Liver (tissue), 9 donors: Measurements from ENCODE around the gene DIP2C. TPM values are rescaled to one million over a fixed set of nuclear protein-coding genes. Genes with fewer than 3 reads are reported as not detected.

Experiments
- DNase-seq: peaks from one replicate; pipeline ENCODE4 v3.0.0-alpha.2; 2017; ENCODE audit warnings: low spot score
- H3K27ac ChIP-seq, 2 donors: one replicate each; pipeline ENCODE4 v1.7.0; 2013; ENCODE audit warnings: inconsistent platforms in 2 of 2, low read length in 2 of 2, control low read depth in 1 of 2, low read depth in 1 of 2, mild to moderate bottlenecking in 1 of 2
- H3K27me3 ChIP-seq, 4 donors: one replicate each; pipeline versions ENCODE4 v1.6.1 to v1.7.0; 2013; ENCODE audit warnings: low read length in 3 of 4, inconsistent platforms in 1 of 4, mild to moderate bottlenecking in 1 of 4, moderate library complexity in 1 of 4; ENCODE audit not compliant: control insufficient read depth in 4 of 4, insufficient read depth in 4 of 4
- H3K36me3 ChIP-seq, 4 donors: one replicate each; pipeline versions ENCODE4 v1.6.1 to v1.7.0; 2013; ENCODE audit warnings: low read length in 3 of 4, mild to moderate bottlenecking in 3 of 4, low read depth in 1 of 4, moderate library complexity in 1 of 4; ENCODE audit not compliant: control insufficient read depth in 4 of 4, insufficient read depth in 3 of 4
- H3K4me1 ChIP-seq, 4 donors: one replicate each; pipeline versions ENCODE4 v1.6.1 to v1.7.0; 2013; ENCODE audit warnings: low read length in 3 of 4, mild to moderate bottlenecking in 3 of 4, moderate library complexity in 1 of 4; ENCODE audit not compliant: control insufficient read depth in 4 of 4, insufficient read depth in 4 of 4
- H3K4me3 ChIP-seq, 3 donors: one replicate each; pipeline versions ENCODE4 v1.6.1 to v1.7.0; 2013; ENCODE audit warnings: low read length in 3 of 3, control low read depth in 1 of 3, low read depth in 1 of 3, mild to moderate bottlenecking in 1 of 3
- H3K9ac ChIP-seq, 2 donors: one replicate each; pipeline ENCODE4 v1.7.0; 2013; ENCODE audit warnings: low read length in 2 of 2, mild to moderate bottlenecking in 2 of 2, moderate library complexity in 2 of 2, control low read depth in 1 of 2, low read depth in 1 of 2
- H3K9me3 ChIP-seq, 4 donors: one replicate each; pipeline versions ENCODE4 v1.6.1 to v1.7.0; 2013; ENCODE audit warnings: low read length in 3 of 4; ENCODE audit not compliant: control insufficient read depth in 4 of 4
- EGR1 ChIP-seq, 2 donors: IDR thresholded peaks; 2 replicates each; pipeline ENCODE4 v1.6.1; 2016 to 2018; ENCODE audit warnings: antibody characterized with exemption in 2 of 2, low read depth in 2 of 2
- FOXA1 ChIP-seq: IDR thresholded peaks from 2 replicates; pipeline ENCODE4 v1.6.1; 2016; ENCODE audit warnings: antibody characterized with exemption
- FOXA2 ChIP-seq: IDR thresholded peaks from 2 replicates; pipeline ENCODE4 v1.6.1; 2016; ENCODE audit warnings: antibody characterized with exemption
- GABPA ChIP-seq, 2 donors: IDR thresholded peaks in 1 of 2; conservative IDR thresholded peaks in 1 of 2; 2 replicates each; pipeline ENCODE4 v1.6.1; 2016; ENCODE audit warnings: antibody characterized with exemption in 2 of 2, mild to moderate bottlenecking in 1 of 2, moderate library complexity in 1 of 2
- HNF4A ChIP-seq, 2 donors: conservative IDR thresholded peaks; 2 replicates each; pipeline ENCODE4 v1.6.1; 2016; ENCODE audit warnings: antibody characterized with exemption in 2 of 2, mild to moderate bottlenecking in 2 of 2
- HNF4G ChIP-seq: IDR thresholded peaks from 2 replicates; pipeline ENCODE4 v1.6.1; 2016; ENCODE audit warnings: antibody characterized with exemption
- JUND ChIP-seq, 2 donors: IDR thresholded peaks; 2 replicates each; pipeline ENCODE4 v1.6.1; 2016; ENCODE audit warnings: antibody characterized with exemption in 2 of 2
- NR2F2 ChIP-seq: IDR thresholded peaks from 2 replicates; pipeline ENCODE4 v1.6.1; 2016; ENCODE audit warnings: antibody characterized with exemption
- RXRA ChIP-seq, 2 donors: IDR thresholded peaks; 2 replicates each; pipeline ENCODE4 v1.6.1; 2017 to 2018; ENCODE audit warnings: antibody characterized with exemption in 2 of 2, mild to moderate bottlenecking in 1 of 2
- SP1 ChIP-seq: IDR thresholded peaks from 2 replicates; pipeline ENCODE4 v1.6.1; 2018; ENCODE audit warnings: antibody characterized with exemption, mild to moderate bottlenecking
- YY1 ChIP-seq: IDR thresholded peaks from 2 replicates; pipeline ENCODE4 v1.6.1; 2016; ENCODE audit warnings: antibody characterized with exemption, mild to moderate bottlenecking
- WGBS: extraction: QIAGEN DNeasy Blood & Tissue Kit; methylation state at CpG from one replicate; pipeline ENCODE4 v1.1.7; 2013; 5-methylcytosine and 5-hydroxymethylcytosine counted together
- polyA plus RNA-seq, 2 donors: library from polyadenylated mRNA; stranded (reverse) in 1 of 2; unstranded in 1 of 2; fragments of 200-250 nt in 1 of 2; fragments of >200 nt in 1 of 2; fragmentation: Nextera tagmentation in 1 of 2; extraction: Ambion mirVana in 1 of 2; gene quantifications; one replicate each; pipeline versions ENCODE4 v1.2.1 to v1.2.3, GENCODE V29; 2013 to 2015
- total RNA-seq, 2 donors: library from RNA; depleted of rRNA; stranded (reverse); fragments of >200 nt; gene quantifications; one replicate each; pipeline ENCODE4 v1.2.3, GENCODE V29; 2014
- TF ChIP-seq, protein P1 (sequence below): fragments of 150-350 bp; IDR thresholded peaks from 2 replicates; pipeline ENCODE4 v1.5.1; 2017; ENCODE audit warnings: improper control_type of control experiment, low read depth, low read length; ENCODE audit not compliant: missing input control
- TF ChIP-seq, protein P2 (sequence below): IDR thresholded peaks from 2 replicates; pipeline ENCODE4 v1.6.1; 2016; ENCODE audit warnings: antibody characterized with exemption
- TF ChIP-seq, protein P3 (sequence below): IDR thresholded peaks from 2 replicates; pipeline ENCODE4 v1.6.1; 2016; ENCODE audit warnings: antibody characterized with exemption, mild to moderate bottlenecking
- TF ChIP-seq, protein P4 (sequence below): IDR thresholded peaks from 2 replicates; pipeline ENCODE4 v1.6.1; 2016; ENCODE audit warnings: antibody characterized with exemption
- donor health status: healthy.
- donor health status: healthy.
- donor health status: healthy.
- donor health status: healthy.
- donor health status: healthy.

Gene DIP2C
- total and polyA plus RNA-seq, 4 donors: 4.2 to 12.2 (median 5.7) TPM

DNA sequence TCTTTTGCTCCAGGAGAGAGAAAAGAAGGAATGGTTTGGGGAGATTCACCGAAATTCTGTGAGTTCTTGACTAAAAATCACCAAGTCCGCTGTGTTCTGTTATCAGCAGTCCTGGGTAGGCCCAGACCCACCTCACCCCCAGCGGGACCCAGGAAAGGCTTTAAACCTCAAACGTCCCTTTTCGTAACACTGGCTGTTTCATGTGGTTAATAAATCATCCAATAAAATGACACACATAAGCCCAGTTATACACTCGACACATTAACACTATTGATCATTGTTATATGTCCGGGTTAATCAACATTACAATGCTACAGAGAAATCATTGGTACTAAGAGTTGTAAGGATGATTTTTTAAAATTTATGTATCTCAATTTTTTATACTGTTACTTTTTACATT, 25.2 kb downstream of the DIP2C start:
- H3K4me1 ChIP-seq: peaks cover 0 to 14% (median 6%) of the 10 kb centered on the region in 4 donors
- no peaks in the 10 kb centered on the region for H3K36me3 ChIP-seq
- 91% methylated on average over 7 of the region's 7 CpGs for WGBS
- H3K27ac ChIP-seq: no peak overlapping the region
- no peak overlapping the region for H3K9ac ChIP-seq
- H3K9me3 ChIP-seq: no peaks in the 10 kb centered on the region
- no peaks in the 10 kb centered on the region for H3K27me3 ChIP-seq
- H3K4me3 ChIP-seq: no peak overlapping the region
- DNase-seq: no peak
- TF ChIP-seq YY1 (no peak), JUND (IDR thresholded peaks at IDR 0.05) (no peak), EGR1 (IDR thresholded peaks at IDR 0.05; ENCODE audit: low read depth in 2 of 2) (no peak), FOXA1 (no peak), GABPA (IDR thresholded peaks at IDR 0.05 in 1 of 2, conservative IDR thresholded peaks at IDR 0.05 in 1 of 2) (no peak), FOXA2 (no peak), NR2F2 (no peak), RXRA (IDR thresholded peaks at IDR 0.05) (no peak), HNF4G (no peak), SP1 (no peak)
- TF ChIP-seq, protein P1, sequence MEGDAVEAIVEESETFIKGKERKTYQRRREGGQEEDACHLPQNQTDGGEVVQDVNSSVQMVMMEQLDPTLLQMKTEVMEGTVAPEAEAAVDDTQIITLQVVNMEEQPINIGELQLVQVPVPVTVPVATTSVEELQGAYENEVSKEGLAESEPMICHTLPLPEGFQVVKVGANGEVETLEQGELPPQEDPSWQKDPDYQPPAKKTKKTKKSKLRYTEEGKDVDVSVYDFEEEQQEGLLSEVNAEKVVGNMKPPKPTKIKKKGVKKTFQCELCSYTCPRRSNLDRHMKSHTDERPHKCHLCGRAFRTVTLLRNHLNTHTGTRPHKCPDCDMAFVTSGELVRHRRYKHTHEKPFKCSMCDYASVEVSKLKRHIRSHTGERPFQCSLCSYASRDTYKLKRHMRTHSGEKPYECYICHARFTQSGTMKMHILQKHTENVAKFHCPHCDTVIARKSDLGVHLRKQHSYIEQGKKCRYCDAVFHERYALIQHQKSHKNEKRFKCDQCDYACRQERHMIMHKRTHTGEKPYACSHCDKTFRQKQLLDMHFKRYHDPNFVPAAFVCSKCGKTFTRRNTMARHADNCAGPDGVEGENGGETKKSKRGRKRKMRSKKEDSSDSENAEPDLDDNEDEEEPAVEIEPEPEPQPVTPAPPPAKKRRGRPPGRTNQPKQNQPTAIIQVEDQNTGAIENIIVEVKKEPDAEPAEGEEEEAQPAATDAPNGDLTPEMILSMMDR: no peak
- TF ChIP-seq, protein P2, sequence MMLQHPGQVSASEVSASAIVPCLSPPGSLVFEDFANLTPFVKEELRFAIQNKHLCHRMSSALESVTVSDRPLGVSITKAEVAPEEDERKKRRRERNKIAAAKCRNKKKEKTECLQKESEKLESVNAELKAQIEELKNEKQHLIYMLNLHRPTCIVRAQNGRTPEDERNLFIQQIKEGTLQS: no peak
- TF ChIP-seq, protein P3, sequence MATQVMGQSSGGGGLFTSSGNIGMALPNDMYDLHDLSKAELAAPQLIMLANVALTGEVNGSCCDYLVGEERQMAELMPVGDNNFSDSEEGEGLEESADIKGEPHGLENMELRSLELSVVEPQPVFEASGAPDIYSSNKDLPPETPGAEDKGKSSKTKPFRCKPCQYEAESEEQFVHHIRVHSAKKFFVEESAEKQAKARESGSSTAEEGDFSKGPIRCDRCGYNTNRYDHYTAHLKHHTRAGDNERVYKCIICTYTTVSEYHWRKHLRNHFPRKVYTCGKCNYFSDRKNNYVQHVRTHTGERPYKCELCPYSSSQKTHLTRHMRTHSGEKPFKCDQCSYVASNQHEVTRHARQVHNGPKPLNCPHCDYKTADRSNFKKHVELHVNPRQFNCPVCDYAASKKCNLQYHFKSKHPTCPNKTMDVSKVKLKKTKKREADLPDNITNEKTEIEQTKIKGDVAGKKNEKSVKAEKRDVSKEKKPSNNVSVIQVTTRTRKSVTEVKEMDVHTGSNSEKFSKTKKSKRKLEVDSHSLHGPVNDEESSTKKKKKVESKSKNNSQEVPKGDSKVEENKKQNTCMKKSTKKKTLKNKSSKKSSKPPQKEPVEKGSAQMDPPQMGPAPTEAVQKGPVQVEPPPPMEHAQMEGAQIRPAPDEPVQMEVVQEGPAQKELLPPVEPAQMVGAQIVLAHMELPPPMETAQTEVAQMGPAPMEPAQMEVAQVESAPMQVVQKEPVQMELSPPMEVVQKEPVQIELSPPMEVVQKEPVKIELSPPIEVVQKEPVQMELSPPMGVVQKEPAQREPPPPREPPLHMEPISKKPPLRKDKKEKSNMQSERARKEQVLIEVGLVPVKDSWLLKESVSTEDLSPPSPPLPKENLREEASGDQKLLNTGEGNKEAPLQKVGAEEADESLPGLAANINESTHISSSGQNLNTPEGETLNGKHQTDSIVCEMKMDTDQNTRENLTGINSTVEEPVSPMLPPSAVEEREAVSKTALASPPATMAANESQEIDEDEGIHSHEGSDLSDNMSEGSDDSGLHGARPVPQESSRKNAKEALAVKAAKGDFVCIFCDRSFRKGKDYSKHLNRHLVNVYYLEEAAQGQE: no peak
- TF ChIP-seq, protein P4, sequence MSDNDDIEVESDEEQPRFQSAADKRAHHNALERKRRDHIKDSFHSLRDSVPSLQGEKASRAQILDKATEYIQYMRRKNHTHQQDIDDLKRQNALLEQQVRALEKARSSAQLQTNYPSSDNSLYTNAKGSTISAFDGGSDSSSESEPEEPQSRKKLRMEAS: no peak

DNA sequence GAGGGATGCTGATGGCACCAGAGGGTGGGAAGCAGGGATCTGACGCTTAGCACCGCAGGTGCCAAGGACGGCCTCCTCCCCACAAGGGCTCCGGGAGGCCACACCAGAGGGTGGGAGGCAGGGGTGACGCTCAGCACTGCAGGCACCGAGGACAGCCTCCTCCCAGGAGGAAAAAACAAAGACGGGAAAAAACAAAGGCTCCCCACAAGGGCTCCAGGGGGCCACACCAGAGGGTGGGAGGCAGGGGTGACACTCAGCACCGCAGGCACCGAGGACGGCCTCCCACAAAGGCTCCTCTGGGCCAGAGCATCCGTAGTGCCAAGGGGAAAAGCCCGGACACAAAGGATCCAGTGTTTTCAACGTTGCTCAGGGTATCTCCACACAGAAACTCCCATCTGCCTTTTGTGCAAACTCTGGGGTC, 25.6 kb downstream of the DIP2C start:
- Histone ChIP-seq H3K9me3 (no peaks in the 10 kb centered on the region), H3K4me3 (no peak overlapping the region), H3K27ac (no peak overlapping the region), H3K27me3 (no peaks in the 10 kb centered on the region), H3K9ac (no peak overlapping the region), H3K36me3 (no peaks in the 10 kb centered on the region), H3K4me1 (peaks cover 0 to 14% (median 6%) of the 10 kb centered on the region in 4 donors)
- 82% methylated on average over 13 of the region's 13 CpGs for WGBS
- TF ChIP-seq, protein P2: no peak
- no peak for TF ChIP-seq HNF4A (conservative IDR thresholded peaks at IDR 0.05)
- no peak for TF ChIP-seq FOXA2
- TF ChIP-seq JUND (IDR thresholded peaks at IDR 0.05): no peak
- no peak for TF ChIP-seq RXRA (IDR thresholded peaks at IDR 0.05)
- TF ChIP-seq, protein P1: no peak
- TF ChIP-seq NR2F2: no peak
- DNase-seq: no peak
